ENCODE measurements around the gene GJC2.

DNA sequence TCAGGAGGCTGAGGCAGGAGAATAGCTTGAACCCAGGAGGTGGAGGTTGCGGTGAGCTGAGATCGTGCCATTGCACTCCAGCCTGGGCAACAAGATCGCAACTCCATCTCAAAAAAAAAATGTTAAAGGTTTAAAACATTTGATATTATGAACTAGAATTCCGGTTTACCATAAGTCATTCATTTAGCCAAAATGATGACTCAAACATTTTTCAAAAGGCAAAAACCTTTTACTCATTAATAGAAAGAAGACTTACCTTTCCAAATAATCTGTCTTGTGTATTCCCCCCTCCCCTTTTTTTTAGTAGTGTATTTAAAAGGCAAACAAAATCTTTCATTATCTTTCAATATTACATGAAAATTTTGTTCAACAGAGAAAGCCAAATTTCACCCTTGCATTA lies 32.4 kb upstream of the GJC2 start:
- no peak for TF ChIP-seq CTCF (IDR thresholded peaks at IDR 0.05)
- TF ChIP-seq EZH2 (IDR thresholded peaks at IDR 0.05; ENCODE audit: borderline replicate concordance, insufficient read depth, low read depth, low read length, poor library complexity, severe bottlenecking): no peak
